ENCODE data around the gene LYVE1.

LYVE1 gene

GRCh38 chr11:10556590-10556989 lies 11.9 kb downstream of the LYVE1 start:
- no peak for DNase-seq

- DNase-seq, result no peak
Measured at GRCh38 chr11:10551845-10552352, 16.6 kb downstream of the LYVE1 start.

- DNase-seq, result no peak
Measured at GRCh38 chr11:10551290-10551592, 17.2 kb downstream of the LYVE1 start.

GRCh38 chr11:10550503-10551289 lies 17.8 kb downstream of the LYVE1 start:
- DNase-seq, result no peak

GRCh38 chr11:10544491-10545465 lies 23.7 kb downstream of the LYVE1 start:
- no peak for DNase-seq

GRCh38 chr11:10543782-10544181 lies 24.7 kb downstream of the LYVE1 start:
- DNase-seq, result no peak

- DNase-seq, result no peak
Measured at GRCh38 chr11:10542776-10543175, 25.7 kb downstream of the LYVE1 start.

- no peak for DNase-seq
Measured at GRCh38 chr11:10541561-10541930, 26.9 kb downstream of the LYVE1 start.

- DNase-seq, result peak; percentile 95
Measured at GRCh38 chr11:10540915-10541560, 27.4 kb downstream of the LYVE1 start, which contains the start of gene RNF141. TSS of gene RNF141 (minus strand) at chr11:10541187. CDS start at chr11:10534158, 7,029 bp downstream.

- DNase-seq, result no peak
Measured at GRCh38 chr11:10540546-10540914, 27.9 kb downstream of the LYVE1 start.

GRCh38 chr11:10539339-10539738 lies 29.1 kb downstream of the LYVE1 start:
- no peak for DNase-seq

GRCh38 chr11:10538924-10539323 lies 29.5 kb downstream of the LYVE1 start:
- DNase-seq, result no peak

GRCh38 chr11:10537600-10537999 lies 30.9 kb downstream of the LYVE1 start:
- no peak for DNase-seq

GRCh38 chr11:10534316-10534715 lies 34.1 kb downstream of the LYVE1 start:
- DNase-seq, result no peak

- DNase-seq, result no peak
Measured at GRCh38 chr11:10533323-10533722, 35.1 kb downstream of the LYVE1 start.

GRCh38 chr11:10532526-10532925 lies 35.9 kb downstream of the LYVE1 start:
- DNase-seq, result no peak

- no peak for DNase-seq
Measured at GRCh38 chr11:10529279-10529678, 39.2 kb downstream of the LYVE1 start.

- DNase-seq, result no peak
Measured at GRCh38 chr11:10528121-10528520, 40.3 kb downstream of the LYVE1 start.

GRCh38 chr11:10526974-10527918 lies 41.2 kb downstream of the LYVE1 start:
- no peak for DNase-seq

GRCh38 chr11:10524471-10524870 lies 44.0 kb downstream of the LYVE1 start:
- no peak for DNase-seq

- no peak for DNase-seq
Measured at GRCh38 chr11:10522921-10523320, 45.5 kb downstream of the LYVE1 start.

GRCh38 chr11:10522276-10522675 lies 46.2 kb downstream of the LYVE1 start:
- no peak for DNase-seq
